Osteocyte (in vitro differentiated cells): ENCODE data around the gene CELF1. TPM values are rescaled to one million over a fixed set of nuclear protein-coding genes. Genes with fewer than 3 reads are reported as not detected.

Experiments used
- DNase-seq: peaks from one replicate; pipeline ENCODE4 v3.0.0; 2021; ENCODE audit warnings: mixed read lengths; ENCODE audit not compliant: unreplicated experiment; ENCODE audit errors: extremely low spot score
- H3K27ac Mint-ChIP-seq: one replicate; pipeline ENCODE4 v1.8.0; 2021; ENCODE audit warnings: mild to moderate bottlenecking, mixed read lengths; ENCODE audit not compliant: unreplicated experiment
- H3K27me3 Mint-ChIP-seq: one replicate; pipeline ENCODE4 v1.8.0; 2021; ENCODE audit warnings: mixed read lengths; ENCODE audit not compliant: unreplicated experiment
- H3K36me3 Mint-ChIP-seq: one replicate; pipeline ENCODE4 v1.8.0; 2021; ENCODE audit warnings: mixed read lengths; ENCODE audit not compliant: unreplicated experiment
- H3K4me1 Mint-ChIP-seq: one replicate; pipeline ENCODE4 v1.8.0; 2021; ENCODE audit warnings: mixed read lengths; ENCODE audit not compliant: unreplicated experiment
- H3K4me3 Mint-ChIP-seq: one replicate; pipeline ENCODE4 v1.8.0; 2021; ENCODE audit warnings: mild to moderate bottlenecking, moderate library complexity, mixed read lengths; ENCODE audit not compliant: unreplicated experiment
- H3K9me3 Mint-ChIP-seq: one replicate; pipeline ENCODE4 v1.8.0; 2021; ENCODE audit warnings: mixed read lengths; ENCODE audit not compliant: unreplicated experiment
- CTCF ChIP-seq: fragments of 200-600 bp; sonication (generic); IDR thresholded peaks from 2 replicates; pipeline ENCODE4 v1.5.0; 2021; ENCODE audit warnings: antibody characterized with exemption, mild to moderate bottlenecking, moderate library complexity
- total RNA-seq: library from RNA; stranded (reverse); gene quantifications from 2 replicates; pipeline ENCODE4 v1.2.1, GENCODE V29; 2021

Gene CELF1
- total RNA-seq, 1 donor from 2014 or later = 88.6 TPM

- Mint-ChIP-seq H3K36me3 (no peaks in the 10 kb centered on the region), H3K4me3 (no peak overlapping the region), H3K9me3 (no peaks in the 10 kb centered on the region), H3K27me3 (no peaks in the 10 kb centered on the region), H3K27ac (peak overlapping the region; percentile 53), H3K4me1 (peaks cover 82% of the 10 kb centered on the region)
- no peak for DNase-seq
- TF ChIP-seq CTCF = no peak
Measured at GRCh38 chr11:47514825-47515647, 37.9 kb downstream of the CELF1 start.

- DNase-seq = no peak
- peaks cover 84% of the 10 kb centered on the region for H3K4me1 Mint-ChIP-seq
- no peaks in the 10 kb centered on the region for H3K9me3 Mint-ChIP-seq
- no peak overlapping the region for H3K4me3 Mint-ChIP-seq
- no peaks in the 10 kb centered on the region for H3K36me3 Mint-ChIP-seq
- no peaks in the 10 kb centered on the region for H3K27me3 Mint-ChIP-seq
- H3K27ac Mint-ChIP-seq = peak overlapping the region; percentile 94
- no peak for TF ChIP-seq CTCF
Measured at GRCh38 chr11:47512701-47513100, 40.2 kb downstream of the CELF1 start.

GRCh38 chr11:47511917-47512316 is 41.0 kb downstream of the CELF1 start:
- Mint-ChIP-seq H3K27ac (peak overlapping the region; percentile 94), H3K9me3 (no peaks in the 10 kb centered on the region), H3K4me3 (no peak overlapping the region), H3K27me3 (no peaks in the 10 kb centered on the region), H3K36me3 (no peaks in the 10 kb centered on the region), H3K4me1 (peaks cover 86% of the 10 kb centered on the region)
- DNase-seq = no peak
- TF ChIP-seq CTCF = no peak

- Mint-ChIP-seq H3K27ac (peak overlapping the region; percentile 50), H3K36me3 (no peaks in the 10 kb centered on the region), H3K4me3 (no peak overlapping the region), H3K9me3 (no peaks in the 10 kb centered on the region), H3K4me1 (peaks cover 84% of the 10 kb centered on the region), H3K27me3 (no peaks in the 10 kb centered on the region)
- no peak for DNase-seq
- no peak for TF ChIP-seq CTCF
Measured at GRCh38 chr11:47510209-47510608, 42.7 kb downstream of the CELF1 start.

- DNase-seq = no peak
- Mint-ChIP-seq H3K4me1 (peaks cover 74% of the 10 kb centered on the region), H3K36me3 (no peaks in the 10 kb centered on the region), H3K27ac (peak overlapping the region; percentile 78), H3K4me3 (no peak overlapping the region), H3K27me3 (no peaks in the 10 kb centered on the region), H3K9me3 (no peaks in the 10 kb centered on the region)
- TF ChIP-seq CTCF = no peak
Measured at GRCh38 chr11:47509077-47509536, 43.8 kb downstream of the CELF1 start.
